GM18526 (cell line): ENCODE data around the gene ANKRD42.

Experiments
- POLR2A ChIP-seq: IDR thresholded peaks from 3 replicates; pipeline ENCODE4 v1.6.1; 2011; ENCODE audit not compliant: insufficient read length; ENCODE audit errors: extremely low read depth

ANKRD42 gene

DNA sequence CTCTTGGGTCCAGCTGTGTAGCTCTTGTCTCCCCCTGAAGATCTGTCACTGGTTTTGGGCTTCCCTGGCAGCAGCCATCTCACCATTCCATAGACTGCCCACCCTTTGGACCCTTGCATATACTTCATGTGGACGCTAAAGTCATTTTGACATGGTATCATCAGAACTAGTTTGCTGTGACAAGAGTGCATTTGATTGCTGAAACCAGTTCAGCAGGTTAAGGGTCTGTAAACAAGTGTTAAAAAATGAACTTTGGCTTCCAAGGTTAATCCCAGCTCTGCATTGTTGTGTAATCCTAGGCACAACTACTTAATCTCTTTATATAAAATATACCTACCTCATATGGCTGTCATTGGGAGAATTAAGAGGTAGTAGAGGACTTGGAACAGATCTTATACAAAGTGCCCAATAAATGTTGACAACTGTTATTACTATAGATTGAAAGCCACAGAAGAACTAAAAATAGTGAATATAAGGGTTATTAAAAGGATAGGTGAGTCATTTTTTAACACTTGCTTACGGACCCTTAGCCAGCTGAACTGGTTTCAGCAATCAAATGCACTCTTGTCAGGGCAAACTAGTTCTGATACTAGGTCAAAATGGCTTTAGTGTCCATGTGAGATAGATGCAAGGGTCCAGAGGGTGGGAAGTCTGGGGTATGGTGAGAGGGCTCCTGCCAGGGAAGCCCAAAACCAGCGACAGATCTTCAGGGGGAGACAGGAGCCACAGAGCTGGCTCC, 63.3 kb downstream of the ANKRD42 start:
- no peak for TF ChIP-seq POLR2A

DNA sequence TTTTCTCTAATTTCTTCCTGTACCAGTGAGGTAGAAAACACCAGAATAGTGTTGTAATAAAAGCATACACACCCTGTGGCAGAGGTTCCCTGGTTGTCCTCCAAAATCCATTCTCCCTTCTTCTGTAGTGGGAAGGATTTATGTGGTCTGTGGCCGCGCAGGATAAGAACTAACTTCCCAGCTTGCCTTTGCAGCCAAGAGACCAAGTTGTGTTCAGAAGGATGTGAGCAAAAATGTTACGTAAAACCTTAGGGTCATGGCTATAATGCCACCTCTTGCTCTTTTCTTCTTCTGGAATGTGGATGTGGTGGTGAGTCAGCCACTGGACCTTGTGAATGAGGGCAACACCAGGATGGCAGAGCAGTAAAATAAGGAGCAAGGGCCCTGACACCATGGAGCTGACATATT, 64.3 kb downstream of the ANKRD42 start:
- no peak for TF ChIP-seq POLR2A

DNA sequence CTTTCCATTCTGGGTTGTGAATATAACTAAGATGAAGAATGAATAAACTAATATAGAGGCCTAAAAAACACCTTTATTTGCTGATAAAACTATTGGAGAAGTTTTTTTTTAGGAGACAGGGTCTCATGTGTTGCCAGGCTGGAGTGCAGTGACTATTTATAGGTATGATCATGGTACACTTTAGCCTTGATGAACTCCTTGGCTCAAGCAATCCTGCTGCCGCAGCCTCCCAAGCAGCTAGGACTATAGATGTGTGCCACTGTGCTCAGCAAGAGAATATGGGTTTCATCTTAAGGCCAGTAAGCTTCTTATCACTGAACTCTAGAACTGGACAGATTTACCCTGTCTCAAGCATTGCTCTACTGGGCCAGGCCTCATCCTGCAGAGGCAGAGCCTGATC, 66.0 kb downstream of the ANKRD42 start:
- TF ChIP-seq POLR2A = no peak

DNA sequence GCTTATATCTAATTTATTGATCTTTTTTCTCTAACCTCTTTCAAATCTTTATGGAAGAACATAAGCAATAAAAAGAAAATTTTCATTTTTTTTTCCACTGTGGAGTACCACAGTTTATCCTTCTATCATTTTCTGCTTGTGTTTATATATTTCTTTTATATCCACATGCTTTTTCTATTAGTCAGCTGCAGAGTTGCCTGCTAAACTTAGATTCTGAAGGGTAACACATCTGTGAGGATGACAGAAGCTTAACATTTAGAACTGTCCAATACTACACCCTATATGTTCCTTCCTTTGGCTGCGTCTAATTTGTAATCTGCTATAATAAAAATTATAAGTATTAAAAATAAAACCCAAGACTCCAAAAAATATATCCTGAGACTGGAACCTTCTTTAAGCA, 71.8 kb downstream of the ANKRD42 start:
- no peak for TF ChIP-seq POLR2A

DNA sequence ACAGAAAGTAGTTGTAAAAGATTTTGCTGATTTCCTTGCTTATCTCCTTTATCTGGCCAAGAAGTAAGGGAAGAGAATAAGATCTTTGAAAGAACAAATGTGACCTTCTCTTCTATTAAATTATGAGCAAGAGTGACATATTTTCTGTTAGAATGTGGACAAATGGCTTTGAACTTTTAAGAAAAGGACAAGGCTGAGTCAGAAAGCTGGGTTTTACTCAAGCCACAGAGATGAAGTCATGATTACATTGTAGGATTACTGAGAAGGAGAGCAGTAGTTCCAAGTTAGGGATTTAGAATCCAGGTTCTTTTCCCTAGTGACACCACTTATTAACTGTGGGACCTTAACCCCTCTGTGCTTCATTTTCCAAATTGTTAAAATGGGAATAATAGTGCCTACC, 79.1 kb downstream of the ANKRD42 start:
- no peak for TF ChIP-seq POLR2A

DNA sequence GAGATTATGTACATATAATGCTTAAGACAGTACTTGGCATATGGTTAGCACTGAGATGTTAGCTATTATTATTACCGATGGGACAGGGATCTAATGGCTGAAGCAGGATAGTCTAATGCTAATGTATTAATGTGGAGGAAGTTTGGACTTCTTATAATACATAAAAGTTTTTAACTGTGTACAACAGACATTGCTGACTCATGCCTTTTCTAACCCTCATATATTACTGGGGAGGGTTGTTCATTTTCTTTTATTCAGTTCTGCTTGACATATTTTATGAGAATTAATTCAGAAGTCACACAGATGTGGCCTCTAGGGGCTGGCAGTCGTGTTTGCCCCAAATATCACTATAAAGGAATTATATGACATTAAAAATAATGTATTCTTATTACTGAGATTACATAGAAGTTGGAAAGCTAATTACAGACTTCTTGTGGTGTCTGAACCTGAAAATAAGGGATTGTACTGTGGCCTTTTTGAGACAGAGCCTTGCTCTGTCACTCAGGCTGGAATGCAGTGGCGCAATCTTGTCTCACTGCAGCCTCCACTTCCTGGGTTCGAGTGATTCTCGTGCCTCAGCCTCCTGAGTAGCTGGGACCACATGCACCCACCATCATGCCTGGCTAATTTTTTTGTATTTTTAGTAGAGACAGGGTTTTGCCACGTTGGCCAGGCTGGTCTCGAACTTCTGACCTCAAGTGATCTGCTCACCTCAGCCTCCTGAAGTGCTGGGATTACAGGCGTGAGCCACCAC, 82.6 kb downstream of the ANKRD42 start:
- TF ChIP-seq POLR2A = no peak

DNA sequence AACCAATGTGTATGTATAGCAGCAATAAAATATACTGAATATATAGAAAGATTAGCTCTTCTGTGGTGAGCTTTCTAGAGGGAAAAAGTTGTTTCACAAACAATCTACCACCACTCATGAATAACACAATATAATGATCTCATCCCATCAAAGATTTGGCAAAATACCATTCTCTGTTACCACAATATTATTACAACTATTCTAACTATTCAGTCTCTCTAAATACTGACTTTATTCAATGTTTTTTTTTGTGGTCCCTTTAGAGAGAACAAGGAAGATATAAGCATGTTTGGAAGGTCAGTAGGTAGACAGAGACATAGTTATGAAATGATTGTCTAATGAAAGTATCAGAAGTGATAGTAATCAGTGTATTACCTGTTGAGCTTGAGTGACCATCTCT, 84.8 kb downstream of the ANKRD42 start:
- TF ChIP-seq POLR2A = no peak

DNA sequence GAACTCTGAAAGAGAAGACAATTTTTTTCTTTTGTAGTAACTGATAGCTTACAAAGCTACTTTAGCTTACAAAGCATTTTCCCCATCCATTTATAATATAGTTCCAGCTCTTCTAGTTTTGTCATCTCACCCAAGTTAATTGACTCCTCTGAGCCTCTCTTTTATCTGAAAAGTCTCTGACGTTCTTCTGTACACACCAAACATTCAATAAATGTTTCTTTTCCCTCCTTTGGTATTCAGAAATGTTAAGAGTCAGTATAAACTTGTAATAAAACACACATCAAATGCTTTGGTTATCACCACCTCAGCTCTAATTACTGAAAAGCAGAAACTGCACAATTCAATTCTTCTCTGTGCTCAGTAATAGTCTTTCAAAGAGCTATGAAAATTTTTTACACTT, 86.7 kb downstream of the ANKRD42 start:
- no peak for TF ChIP-seq POLR2A

DNA sequence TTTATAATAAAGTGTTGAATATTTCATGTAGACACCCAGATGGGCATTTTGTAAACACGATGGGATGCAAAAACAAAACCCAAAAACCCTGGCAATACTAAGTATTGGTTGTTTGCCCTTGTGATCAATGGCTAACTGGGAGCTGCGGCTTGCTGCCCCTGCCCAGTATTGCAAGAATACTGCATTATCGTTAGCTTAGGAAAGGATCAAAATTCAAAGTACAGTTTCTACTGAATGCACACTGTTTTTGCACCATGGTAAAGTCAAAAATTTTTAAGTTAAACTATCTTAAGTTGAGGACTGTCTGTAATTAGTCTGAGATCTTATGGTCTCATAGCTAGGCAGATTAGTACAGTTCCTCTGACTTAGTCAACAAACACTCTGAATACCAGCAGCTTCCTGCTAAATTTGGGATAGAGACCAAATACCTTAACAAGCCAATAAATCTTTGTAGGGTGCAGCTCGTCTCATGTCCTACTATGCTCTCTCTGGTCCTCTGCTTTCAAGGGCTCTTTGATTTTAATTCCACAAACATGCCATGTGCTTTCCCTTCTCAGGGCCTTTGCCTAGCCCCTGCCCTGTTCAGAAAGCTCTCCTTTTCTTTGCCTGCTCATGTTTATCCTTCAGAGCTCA, 88.7 kb downstream of the ANKRD42 start:
- no peak for TF ChIP-seq POLR2A

DNA sequence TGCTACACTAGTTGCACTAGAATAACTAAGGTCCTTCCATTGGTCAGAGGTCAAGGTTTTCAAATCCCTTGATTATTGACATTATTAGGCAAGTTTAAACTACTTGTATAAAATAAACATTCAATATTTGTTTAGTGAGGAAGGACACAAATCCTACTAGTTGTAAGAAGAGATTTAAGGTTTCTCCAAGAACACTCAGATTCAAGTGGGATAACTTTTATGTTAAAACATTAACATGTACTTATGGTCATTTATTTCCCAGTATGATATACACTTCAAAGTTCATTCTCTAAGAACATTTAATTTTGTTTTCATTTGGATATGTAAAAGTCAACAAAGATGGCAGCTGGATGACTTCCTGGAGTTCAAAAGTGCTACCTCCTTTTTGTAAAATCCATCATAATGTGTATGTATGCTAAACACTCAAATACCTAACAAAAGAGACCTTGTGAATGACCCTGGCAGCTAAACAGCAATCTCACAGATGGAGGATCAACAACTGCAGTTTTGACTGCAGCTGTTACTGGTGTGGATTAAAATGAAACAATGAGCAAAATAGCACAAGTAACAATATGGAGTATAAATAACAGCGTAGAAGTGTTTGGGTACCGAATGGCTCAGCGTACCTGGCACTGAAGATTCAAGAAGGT, 91.1 kb downstream of the ANKRD42 start:
- no peak for TF ChIP-seq POLR2A

DNA sequence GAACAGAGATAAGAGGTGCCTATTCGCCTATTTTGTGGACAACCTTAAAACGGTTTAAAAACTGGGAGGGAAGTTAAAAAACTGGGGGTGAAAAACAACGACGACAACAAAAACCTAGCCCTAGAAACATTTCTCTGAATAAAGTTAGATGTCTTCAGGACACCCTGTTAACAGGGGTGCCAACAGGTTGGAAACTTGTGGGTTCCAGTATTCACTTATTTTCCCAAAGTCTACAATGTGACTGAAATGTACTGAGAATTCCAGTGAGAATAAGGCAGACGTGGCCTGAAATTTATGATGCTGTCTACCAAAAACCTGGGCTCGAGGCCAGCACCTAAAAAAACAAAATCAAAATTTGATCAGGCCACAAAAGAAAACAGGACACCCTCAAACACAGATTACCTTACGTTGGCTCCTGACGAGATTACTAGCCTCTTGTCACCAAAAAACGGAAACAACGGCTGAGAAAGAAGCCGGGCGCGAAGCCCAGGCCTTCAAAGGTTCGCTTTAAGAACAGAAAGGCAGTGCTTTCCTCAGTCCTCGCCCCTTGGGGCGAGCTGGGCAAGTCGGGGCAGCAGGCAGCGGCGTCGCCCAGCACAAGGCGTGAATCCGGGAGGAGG, 91.7 kb downstream of the ANKRD42 start:
- TF ChIP-seq POLR2A = no peak

DNA sequence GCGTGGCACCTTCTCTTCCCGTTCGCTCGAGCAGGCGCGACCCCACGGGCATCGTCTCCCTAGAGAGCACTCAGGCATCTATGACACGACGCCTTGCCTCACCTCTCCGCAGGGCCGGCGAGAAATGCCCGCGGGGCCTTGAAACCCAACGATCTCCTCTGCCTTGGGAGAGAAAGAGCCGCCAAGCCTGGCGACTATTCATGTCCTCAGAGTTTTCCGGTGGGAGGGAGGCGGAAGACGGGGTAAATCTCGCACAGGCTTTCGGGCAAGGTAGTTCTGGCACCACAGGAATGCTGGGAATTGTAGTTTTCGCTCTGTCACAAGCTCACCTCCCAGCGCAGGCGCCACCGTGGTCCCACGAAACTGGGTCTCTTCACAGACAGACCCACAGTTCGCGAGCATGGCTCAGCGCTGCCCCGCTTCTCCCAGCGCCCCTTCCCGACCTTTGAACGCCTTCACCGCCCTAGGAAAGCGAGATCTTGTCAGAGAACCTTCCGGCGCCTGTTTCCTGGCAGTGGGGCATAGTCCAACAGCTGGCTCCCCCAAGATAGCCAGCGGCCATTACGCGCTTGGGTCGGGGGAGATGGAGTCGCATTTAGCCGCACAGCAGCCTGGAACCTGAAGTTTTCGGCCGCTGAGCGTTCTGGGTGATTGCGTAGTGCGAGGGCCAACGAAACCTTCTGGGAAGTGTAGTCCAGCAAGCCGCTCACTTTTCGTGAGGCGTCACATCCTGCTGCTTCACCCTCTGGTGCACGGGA, 92.4 kb downstream of the ANKRD42 start, which contains the start of gene CCDC90B:
CCDC90B (minus strand) TSS at position 597 of the 758 bp plus-strand sequence; CDS start at position 202, 395 bp downstream.
- peak; percentile 80 for TF ChIP-seq POLR2A

DNA sequence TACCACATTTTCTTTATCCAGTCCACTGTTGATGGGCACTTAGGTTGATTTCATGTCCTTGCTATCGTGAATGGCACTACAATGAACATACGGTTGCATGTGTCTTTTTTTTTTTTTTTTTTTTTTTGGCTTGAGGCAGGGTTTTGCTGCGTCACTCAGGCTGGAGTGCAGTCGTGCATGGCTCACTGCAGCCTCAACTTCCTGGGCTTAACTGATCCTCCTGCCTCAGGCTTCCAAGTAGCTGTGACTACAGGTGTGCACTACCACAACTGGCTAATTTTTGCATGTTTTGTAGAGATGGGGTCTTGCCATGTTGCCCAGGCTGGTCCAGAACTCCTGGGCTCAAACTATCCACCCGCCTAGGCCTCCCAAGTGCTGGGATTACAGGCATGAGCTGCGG, 94.1 kb downstream of the ANKRD42 start:
- TF ChIP-seq POLR2A = no peak

DNA sequence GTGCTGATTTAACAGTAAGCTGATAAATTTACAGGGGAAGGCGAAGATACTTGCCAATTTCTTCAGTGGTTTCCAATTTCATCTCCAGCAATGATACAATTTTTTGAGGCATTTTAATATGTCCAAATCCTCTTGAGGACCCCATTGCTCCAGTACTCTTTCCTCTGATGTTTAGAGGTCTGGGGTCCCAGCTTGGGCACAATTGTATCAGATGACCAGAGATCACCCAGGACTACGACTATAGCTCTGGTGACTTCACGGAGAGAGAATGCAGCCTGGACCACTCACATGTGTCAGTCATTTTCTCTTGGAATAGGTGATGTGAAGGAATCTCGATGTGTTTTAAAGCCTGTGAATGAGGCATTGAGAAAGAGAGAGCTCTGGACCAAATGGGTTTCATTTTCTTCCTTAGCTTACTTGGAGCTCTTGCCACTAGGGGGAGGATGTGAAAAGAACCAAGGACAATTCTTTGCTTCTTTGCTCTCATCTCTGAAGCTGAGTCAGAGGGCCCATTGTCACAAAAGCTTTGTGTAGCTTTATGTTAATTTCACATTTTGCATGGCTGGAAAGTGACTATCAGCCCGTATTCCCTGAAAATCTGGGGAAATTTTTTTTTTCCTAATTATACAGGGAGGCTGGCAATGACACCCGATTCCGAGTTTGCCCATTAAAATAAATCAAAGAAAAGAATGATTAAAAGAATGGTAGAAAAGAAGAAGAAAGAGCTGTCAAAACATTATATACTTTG, 99.4 kb downstream of the ANKRD42 start:
- TF ChIP-seq POLR2A = no peak

DNA sequence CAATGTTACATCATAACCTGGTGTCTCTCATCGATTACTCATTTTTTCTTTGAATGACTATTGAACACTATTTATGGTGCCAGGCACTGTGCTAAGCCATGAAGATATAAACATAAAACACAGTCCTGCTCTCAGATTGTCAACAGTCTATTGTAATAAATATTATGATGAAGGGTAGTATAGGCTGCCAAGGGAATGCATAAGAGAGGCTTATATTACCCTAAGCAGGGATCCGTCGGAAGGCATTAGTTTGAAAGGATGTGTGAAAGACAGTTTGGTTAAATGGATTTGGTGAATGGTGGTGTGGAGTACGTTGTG, 99.9 kb downstream of the ANKRD42 start:
- TF ChIP-seq POLR2A = no peak
